CD4-positive, alpha-beta T cell treated with Interleukin-15 for 1 hour (primary cell): ENCODE measurements around the gene LBX1.

Source experiments
- DNase-seq: peaks from one replicate; pipeline ENCODE4 v3.0.0-alpha.2; 2020

The LBX1 gene, protein sequence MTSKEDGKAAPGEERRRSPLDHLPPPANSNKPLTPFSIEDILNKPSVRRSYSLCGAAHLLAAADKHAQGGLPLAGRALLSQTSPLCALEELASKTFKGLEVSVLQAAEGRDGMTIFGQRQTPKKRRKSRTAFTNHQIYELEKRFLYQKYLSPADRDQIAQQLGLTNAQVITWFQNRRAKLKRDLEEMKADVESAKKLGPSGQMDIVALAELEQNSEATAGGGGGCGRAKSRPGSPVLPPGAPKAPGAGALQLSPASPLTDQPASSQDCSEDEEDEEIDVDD

DNA sequence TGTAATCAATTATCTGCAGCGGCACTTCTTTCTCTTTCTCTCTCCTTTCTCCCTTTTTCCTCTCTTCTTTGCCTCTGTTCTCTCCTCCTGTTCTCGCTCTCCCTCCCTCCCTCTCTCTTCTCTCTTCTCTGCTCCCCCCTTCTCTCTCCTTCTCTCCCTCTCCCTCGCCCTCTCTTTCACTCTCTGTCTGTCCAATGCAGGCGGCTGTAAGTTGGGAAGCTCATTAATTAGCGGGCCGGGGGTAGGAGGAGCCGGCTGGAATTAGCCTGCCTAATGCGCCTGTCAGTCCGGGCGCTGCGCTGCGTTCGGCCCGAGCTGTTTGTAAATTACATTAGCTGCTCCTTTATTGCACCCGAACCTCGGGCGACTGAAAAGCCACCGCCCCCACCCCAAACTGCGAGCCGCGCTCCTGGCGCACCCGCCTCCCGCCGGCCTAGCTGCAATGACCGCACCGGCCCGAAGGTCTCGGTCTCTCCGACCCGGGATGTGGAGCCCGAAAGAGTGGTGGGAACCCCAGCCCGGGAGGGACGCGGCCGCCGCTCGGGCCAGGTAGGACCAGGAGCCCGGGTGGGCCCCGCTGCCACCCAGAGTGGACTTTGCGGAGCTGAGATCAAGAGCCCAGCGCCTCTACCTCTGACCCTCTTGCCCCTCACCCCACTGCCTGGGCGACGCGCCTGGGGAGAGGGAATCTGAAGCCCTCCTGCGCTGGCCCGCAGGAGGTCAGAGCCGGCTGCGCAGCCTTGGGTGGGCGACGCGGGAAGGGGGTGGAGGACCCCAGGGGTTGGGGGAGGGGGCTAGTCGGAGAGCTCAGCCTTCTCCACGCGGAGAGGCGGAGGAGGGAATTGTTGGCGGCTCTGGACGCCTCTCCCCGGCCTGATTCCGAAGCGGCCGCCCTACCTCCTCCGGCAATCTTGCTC is at the start of gene LBX1:
LBX1 (minus strand) TSS at position 198 of the 917 bp plus-strand sequence. CDS start 648 bp downstream, outside the sequence.
- DNase-seq: no peak

GRCh38 chr10:101273741-101274140 is 44.5 kb upstream of the LBX1 start:
- no peak for DNase-seq

GRCh38 chr10:101273330-101273729 is 44.1 kb upstream of the LBX1 start:
- no peak for DNase-seq

- DNase-seq: peak; percentile 51
Measured at GRCh38 chr10:101272229-101272868, 43.1 kb upstream of the LBX1 start.

DNA sequence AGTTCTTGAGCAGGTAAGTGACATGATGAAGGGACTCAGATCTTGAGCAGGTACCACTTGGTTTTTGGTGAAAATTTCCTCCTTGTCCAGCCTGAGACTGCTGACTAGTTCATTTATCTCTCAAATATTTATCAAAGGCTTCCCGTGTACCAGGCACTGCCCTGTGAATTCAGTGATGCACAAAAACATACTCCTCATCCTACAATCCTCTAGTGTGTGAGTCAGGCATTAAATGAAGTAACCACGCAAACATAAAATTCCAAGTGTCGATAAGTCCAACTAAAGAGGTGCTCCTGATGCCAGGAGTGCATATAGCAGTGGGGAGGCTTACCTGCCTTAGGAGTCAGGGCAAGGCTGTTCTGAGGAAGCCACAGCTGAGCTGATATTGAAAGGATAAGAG is 41.5 kb upstream of the LBX1 start:
- no peak for DNase-seq

DNA sequence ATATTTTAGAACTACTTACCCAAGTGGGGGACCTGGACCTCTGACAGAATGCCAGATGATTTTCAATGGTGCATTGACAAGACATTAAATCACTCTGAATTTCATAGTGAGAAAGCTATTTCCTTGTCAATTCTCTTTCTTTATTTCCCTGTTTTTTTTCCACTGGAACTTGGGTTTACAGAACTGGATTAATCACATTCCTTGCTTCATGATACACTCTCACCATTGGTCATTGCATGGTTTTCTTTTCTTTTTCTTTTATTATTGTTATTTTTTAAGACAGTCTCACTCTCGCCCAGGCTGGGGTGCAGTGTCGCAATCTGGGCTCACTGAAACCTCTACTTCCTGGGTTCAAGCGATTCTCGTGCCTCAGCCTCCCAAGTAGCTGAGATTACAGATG is 38.5 kb upstream of the LBX1 start:
- no peak for DNase-seq

DNA sequence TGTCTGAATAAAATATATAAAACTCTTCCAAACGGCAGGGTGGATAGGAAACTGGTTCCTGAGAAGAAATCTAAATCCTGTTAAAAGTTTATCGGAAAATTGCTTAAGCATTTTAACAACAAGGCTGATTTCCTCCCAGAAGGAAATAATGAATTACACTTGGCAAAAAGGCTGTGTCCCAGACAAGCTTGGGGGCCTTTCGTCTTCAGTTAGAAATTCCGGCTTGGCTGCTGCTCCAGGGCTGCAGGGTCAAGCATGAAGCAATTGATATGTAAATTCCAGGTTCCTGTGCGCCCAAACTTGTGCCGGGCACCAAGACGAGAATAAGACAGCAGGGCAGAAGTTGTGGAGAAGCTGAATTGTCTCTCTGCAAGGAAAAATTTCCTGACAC is 38.0 kb upstream of the LBX1 start:
- DNase-seq: no peak

DNA sequence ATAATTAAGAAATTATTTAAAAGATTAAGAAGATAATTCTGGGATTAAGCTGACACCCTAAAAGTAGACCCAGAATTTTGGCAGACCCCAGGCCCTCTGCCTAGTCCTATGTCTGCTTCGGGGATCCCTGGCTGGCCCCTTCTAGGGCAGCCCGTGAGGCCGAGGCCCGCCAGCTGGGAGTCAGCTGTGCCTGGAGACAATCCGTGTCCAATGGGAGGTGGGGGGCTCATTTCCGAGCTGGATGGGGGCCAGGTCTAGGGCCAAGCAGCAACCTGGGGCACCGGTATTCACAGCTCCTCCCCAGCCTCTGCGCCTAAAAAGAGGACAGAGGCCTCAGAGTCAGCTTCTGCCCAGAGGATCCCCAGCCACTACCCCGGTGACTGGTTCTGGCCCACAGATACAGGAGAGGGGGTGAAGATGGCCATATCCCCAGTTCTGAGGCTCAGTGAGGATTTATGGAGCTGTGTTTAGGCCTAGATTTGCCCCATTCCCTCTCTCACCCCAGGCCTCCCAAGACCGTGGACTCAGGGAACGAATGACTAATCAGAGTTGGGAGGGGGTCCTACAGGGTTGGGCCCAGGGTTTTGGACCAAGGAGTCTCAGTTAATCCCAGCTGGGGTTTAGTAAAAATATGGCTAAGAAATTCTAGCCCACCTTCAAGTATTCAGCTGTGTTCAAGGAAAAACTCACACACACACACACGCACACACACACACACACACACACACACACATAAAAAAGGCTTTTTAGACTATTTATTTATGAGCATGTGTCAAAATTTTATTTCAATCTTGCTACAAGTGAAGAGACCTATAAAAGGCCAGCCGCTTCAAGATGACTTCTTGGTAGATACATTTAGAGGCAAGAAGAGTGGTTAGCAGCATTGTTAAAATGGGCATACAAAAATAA is 37.4 kb upstream of the LBX1 start:
- DNase-seq: no peak

DNA sequence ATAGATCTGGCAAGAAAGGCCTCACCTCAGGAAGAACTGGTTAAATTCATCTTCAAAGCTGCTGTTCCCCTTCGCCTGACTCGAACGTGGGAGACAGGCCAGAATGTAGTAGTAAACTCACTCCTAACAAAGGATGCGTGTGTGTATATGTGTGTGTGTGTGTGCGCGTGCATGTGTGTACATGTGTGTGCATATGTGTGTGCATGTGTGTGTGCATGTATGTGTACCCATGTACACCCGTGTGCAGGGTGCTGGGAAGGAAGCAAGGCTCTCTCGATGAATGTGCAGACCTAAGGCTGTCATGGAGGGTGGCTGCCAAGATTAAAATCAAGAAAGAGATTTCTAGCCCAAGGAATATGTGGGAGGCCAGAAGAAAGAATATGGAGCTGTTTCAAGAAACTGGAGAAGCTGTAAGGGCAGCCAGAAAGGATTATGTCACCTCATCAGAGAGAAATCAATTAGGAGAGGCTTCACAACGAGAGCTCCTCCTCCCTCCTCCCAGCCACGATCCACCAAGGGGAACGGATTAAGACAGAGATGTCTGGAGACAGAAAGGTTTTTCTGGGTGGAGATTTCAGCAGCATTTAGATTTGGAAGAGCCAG is 34.0 kb upstream of the LBX1 start:
- no peak for DNase-seq

GRCh38 chr10:101262147-101262546 is 32.9 kb upstream of the LBX1 start:
- no peak for DNase-seq

DNA sequence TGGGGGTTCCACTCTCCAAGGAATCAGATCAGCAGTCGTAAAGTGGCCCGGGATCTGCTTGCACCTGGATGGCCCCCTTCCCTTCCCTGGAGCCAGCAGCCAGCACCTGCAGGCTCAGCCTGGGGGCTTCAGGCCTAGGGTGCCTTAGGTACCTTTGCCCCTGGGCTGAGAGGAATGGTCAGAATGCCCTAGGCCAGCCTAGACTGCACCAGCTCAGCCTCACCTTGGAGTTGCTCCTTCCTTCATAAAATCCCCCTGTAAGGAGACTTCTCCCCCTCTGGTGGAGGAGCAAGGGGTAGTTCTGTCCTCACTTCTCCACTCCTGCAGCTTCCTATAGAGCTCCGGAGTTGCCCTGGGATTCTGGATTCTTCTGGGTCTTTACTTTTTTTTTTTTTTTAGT is 32.4 kb upstream of the LBX1 start:
- DNase-seq: no peak

GRCh38 chr10:101260764-101261481 is 31.7 kb upstream of the LBX1 start:
- DNase-seq: no peak

DNA sequence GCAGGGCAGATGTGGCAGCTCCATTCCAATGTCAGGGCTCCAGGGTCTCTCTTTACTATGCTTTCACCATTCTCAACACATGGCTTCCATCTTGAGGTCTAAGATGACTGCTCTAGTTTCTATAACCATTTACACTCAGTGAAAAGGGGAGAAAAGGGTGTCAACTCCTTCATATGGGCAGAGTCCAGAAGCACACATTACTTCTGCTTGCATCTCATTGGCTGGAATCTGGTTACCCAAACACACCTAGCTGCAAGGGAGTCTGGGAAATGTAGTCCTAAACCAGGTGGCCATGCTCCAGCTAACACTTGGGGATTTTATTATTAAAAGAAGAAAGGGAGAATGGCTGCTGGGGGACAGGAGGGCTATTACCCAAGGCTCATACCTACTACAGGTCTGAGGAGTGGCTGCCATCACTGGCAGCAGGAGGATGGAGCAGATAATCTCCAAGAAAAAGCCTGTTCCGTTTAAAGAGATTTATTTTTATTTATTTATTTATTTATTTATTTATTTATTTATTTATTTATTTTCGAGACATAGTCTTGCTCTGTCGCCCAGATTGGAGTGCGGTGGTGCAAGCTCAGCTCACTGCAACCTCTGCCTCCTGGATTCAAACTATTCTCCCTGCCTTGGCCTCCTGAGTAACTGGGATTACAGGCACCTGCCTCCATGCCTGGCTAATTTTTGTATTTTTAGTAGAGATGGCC is 29.1 kb upstream of the LBX1 start:
- no peak for DNase-seq

GRCh38 chr10:101257491-101257890 is 28.2 kb upstream of the LBX1 start:
- DNase-seq: no peak

DNA sequence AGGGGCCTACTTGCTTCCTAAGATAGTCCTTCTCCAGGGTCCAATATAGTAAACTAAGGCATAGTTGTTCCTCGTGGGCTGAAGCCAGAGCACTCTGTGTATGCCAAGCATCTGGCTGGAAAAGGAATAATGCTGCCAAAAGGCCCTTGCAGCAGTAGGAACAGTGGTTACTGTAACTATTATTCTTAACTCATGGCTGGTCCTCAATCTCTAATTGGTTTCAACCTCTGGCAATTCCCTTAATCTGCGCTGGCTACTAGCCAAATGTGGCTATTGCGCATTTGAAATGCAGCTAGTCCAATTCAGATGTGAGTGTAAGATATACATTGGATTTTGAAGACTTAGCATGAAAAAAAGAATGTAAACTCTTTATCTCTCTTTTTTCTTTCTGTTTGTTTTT is 27.8 kb upstream of the LBX1 start:
- DNase-seq: no peak

- DNase-seq: no peak
Measured at GRCh38 chr10:101256387-101256786, 27.1 kb upstream of the LBX1 start.

GRCh38 chr10:101250136-101250535 is 20.9 kb upstream of the LBX1 start:
- DNase-seq: no peak

- no peak for DNase-seq
Measured at GRCh38 chr10:101249171-101249581, 19.9 kb upstream of the LBX1 start.

DNA sequence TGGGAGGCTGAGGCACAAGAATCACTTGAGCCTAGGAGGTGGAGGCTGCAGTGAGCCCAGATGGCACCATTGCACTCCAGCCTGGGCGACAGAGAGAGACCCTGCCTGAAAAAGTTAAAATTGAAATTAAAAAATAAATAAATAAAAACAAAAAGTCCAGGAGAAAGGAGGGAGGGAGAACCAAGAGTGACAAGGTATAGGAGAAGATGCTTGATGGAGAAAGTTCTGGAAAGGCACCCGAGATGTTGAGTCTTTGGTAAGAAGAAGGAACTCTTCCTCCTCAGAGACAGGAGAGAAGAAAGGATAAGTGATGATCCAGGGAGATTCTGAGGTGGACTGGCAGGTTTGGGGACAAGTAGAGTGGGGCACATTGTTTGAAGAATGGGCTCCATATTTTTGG is 17.4 kb upstream of the LBX1 start:
- DNase-seq: no peak

GRCh38 chr10:101244321-101245050 is 15.2 kb upstream of the LBX1 start:
- DNase-seq: no peak
